KMS-11 (cell line): ENCODE results near the gene NINJ2.

ENCODE experiments used
- H2AFZ ChIP-seq: fragments of 200-600 bp; sonication (generic); 2 replicates; pipeline ENCODE4 v1.6.1; 2016; ENCODE audit warnings: antibody characterized with exemption, mixed run types, low read depth
- H3K27ac ChIP-seq: fragments of 200-600 bp; sonication (generic); 2 replicates; pipeline ENCODE4 v1.6.1; 2016; ENCODE audit warnings: mild to moderate bottlenecking, mixed run types
- H3K27me3 ChIP-seq: fragments of 200-600 bp; sonication (generic); 2 replicates; pipeline ENCODE4 v1.6.1; 2017; ENCODE audit warnings: mild to moderate bottlenecking, low read depth, mixed run types, moderate library complexity; ENCODE audit not compliant: insufficient read depth
- H3K36me3 ChIP-seq: fragments of 200-600 bp; sonication (generic); 2 replicates; pipeline ENCODE4 v1.6.1; 2017; ENCODE audit warnings: mild to moderate bottlenecking, mixed run types; ENCODE audit not compliant: insufficient read depth
- H3K4me1 ChIP-seq: fragments of 200-600 bp; sonication (generic); 2 replicates; pipeline ENCODE4 v1.6.1; 2016; ENCODE audit warnings: mild to moderate bottlenecking, low read depth, mixed run types; ENCODE audit not compliant: poor library complexity, severe bottlenecking
- H3K4me2 ChIP-seq: fragments of 200-600 bp; sonication (generic); 2 replicates; pipeline ENCODE4 v1.7.0; 2016; ENCODE audit warnings: mild to moderate bottlenecking, mixed run types
- H3K4me3 ChIP-seq: fragments of 200-600 bp; sonication (generic); IDR thresholded peaks from 2 replicates; pipeline ENCODE4 v1.6.1; 2017; ENCODE audit warnings: low read depth, low read length, mixed read lengths; ENCODE audit not compliant: insufficient read depth
- H3K79me2 ChIP-seq: fragments of 200-600 bp; sonication (generic); 2 replicates; pipeline ENCODE4 v1.6.1; 2016; ENCODE audit warnings: low read depth, mixed run types; ENCODE audit not compliant: insufficient read depth
- H3K9ac ChIP-seq: fragments of 200-600 bp; sonication (generic); 2 replicates; pipeline ENCODE4 v1.6.1; 2016; ENCODE audit warnings: mild to moderate bottlenecking, mixed run types
- H4K20me1 ChIP-seq: fragments of 200-600 bp; sonication (generic); 2 replicates; pipeline ENCODE4 v1.6.1; 2016; ENCODE audit warnings: mild to moderate bottlenecking, mixed run types; ENCODE audit not compliant: insufficient read depth
- TF ChIP-seq, protein P1 (sequence below): fragments of 200-600 bp; sonication (generic); conservative IDR thresholded peaks from 2 replicates; pipeline ENCODE4 v1.6.1; 2017; ENCODE audit warnings: low read depth, mild to moderate bottlenecking, antibody characterized with exemption, low read length, moderate library complexity, mixed read lengths

The NINJ2 gene

DNA sequence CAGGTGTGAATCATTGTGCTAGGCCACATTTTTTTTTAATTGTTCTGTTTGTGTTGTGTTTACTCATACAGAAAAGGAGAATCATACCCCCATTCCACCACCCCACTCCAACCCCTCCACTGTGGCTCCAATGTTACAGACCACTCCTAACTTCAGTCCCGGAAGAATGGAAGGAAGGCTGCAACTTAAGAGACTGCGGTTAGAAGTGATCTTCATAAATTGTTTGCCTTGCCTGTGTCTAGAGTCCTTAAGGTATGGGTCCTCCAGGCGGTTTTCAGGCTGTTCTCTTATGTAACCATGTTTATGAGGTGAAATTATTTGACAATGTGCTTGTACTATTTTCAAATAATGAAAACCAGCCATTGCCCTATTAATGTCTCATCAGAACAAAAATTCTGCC lies 22.5 kb downstream of the NINJ2 start:
- Histone ChIP-seq H3K27me3 (no peaks in the 10 kb centered on the region), H3K79me2 (no peaks in the 10 kb centered on the region), H3K9ac (no peak overlapping the region), H3K4me3 (no peak overlapping the region), H3K4me1 (peaks cover 6% of the 10 kb centered on the region), H4K20me1 (no peaks in the 10 kb centered on the region), H3K36me3 (no peaks in the 10 kb centered on the region), H2AFZ (no peak overlapping the region), H3K27ac (no peak overlapping the region), H3K4me2 (no peak overlapping the region)
- TF ChIP-seq, protein P1, sequence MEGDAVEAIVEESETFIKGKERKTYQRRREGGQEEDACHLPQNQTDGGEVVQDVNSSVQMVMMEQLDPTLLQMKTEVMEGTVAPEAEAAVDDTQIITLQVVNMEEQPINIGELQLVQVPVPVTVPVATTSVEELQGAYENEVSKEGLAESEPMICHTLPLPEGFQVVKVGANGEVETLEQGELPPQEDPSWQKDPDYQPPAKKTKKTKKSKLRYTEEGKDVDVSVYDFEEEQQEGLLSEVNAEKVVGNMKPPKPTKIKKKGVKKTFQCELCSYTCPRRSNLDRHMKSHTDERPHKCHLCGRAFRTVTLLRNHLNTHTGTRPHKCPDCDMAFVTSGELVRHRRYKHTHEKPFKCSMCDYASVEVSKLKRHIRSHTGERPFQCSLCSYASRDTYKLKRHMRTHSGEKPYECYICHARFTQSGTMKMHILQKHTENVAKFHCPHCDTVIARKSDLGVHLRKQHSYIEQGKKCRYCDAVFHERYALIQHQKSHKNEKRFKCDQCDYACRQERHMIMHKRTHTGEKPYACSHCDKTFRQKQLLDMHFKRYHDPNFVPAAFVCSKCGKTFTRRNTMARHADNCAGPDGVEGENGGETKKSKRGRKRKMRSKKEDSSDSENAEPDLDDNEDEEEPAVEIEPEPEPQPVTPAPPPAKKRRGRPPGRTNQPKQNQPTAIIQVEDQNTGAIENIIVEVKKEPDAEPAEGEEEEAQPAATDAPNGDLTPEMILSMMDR: no peak

DNA sequence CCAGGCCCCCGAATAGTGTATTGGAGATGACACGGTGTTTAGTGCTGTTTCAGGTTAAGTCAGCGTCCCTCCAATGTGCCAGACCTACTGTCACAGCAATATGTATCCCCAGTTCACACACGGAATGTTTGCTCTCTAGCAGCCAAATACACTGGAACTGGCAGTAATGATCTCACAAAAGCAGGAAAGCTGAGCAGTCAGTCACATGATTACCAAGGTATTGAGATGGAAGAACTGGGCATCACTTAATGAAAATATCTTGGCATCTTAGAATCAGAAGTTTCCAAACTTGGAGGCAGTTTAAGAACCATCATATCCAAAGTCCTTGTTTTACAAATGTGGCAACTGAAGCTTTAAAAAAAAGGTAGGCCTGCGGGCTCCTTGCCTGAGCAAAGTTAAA lies 23.3 kb downstream of the NINJ2 start:
- no peak overlapping the region for H3K4me2 ChIP-seq
- no peaks in the 10 kb centered on the region for H4K20me1 ChIP-seq
- no peak overlapping the region for H2AFZ ChIP-seq
- H3K4me3 ChIP-seq: no peak overlapping the region
- no peaks in the 10 kb centered on the region for H3K79me2 ChIP-seq
- H3K36me3 ChIP-seq: no peaks in the 10 kb centered on the region
- peaks cover 6% of the 10 kb centered on the region for H3K4me1 ChIP-seq
- no peaks in the 10 kb centered on the region for H3K27me3 ChIP-seq
- H3K27ac ChIP-seq: no peak overlapping the region
- no peak overlapping the region for H3K9ac ChIP-seq
- TF ChIP-seq, protein P1: no peak

DNA sequence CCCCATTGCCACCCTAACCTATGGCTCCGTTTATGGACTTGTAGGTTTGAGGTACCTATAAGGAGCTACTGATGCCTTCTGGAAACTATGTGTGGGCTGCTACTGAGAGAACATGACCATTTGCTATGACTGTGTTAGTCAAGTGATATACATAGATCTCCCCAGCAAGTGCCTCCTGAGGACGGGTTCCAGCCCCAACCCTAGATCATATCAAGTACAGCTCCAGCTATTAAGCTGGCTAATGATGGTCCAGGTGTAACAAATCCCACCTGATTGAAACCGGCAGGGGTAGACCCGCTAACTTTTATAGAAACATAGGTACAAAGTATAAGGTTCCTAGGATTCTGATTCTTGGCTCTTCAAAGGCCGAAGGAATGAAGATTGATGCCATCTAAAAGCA lies 23.7 kb downstream of the NINJ2 start:
- no peaks in the 10 kb centered on the region for H4K20me1 ChIP-seq
- H3K9ac ChIP-seq: no peak overlapping the region
- no peak overlapping the region for H2AFZ ChIP-seq
- no peak overlapping the region for H3K4me3 ChIP-seq
- no peak overlapping the region for H3K4me2 ChIP-seq
- H3K4me1 ChIP-seq: peaks cover 6% of the 10 kb centered on the region
- TF ChIP-seq, protein P1: no peak
- H3K36me3 ChIP-seq: no peaks in the 10 kb centered on the region
- H3K27ac ChIP-seq: no peak overlapping the region
- H3K27me3 ChIP-seq: no peaks in the 10 kb centered on the region
- H3K79me2 ChIP-seq: no peaks in the 10 kb centered on the region

DNA sequence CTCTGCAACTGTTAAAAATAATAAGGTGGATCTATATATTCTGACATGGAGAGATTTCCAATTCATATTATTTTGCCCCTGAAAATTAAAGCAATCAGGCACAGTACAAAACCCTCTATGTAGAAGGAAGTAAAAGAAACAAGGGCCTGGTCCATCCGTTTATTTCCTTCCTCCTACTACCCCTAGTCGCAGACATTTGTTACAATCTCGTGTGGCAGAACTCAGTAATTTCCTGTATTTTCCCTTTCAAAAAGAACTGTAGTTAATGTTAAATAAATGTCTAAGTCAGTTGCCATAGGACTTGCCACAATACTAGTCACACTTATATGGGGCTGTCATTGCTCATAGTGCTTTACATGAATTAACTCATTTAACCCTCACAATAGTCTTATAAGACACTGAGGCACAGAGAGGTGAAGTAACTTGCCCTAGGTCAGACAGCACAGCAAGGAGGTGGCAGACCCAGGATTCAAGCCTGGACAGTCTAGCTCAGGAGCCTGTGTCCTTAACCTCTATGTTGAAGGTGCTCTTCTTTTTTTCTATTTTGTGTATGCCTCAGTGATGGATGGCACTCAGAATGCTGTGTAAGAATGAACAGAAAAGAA lies 24.2 kb downstream of the NINJ2 start:
- Histone ChIP-seq H3K79me2 (no peaks in the 10 kb centered on the region), H3K27ac (no peak overlapping the region)

More for the DNA sequence above, 24.2 kb downstream of the NINJ2 start:
- no peak overlapping the region for H3K9ac ChIP-seq
- H2AFZ ChIP-seq: no peak overlapping the region
- no peaks in the 10 kb centered on the region for H3K27me3 ChIP-seq
- H3K4me3 ChIP-seq: no peak overlapping the region
- peaks cover 6% of the 10 kb centered on the region for H3K4me1 ChIP-seq
- no peaks in the 10 kb centered on the region for H4K20me1 ChIP-seq
- TF ChIP-seq, protein P1: no peak
- H3K36me3 ChIP-seq: no peaks in the 10 kb centered on the region
- no peak overlapping the region for H3K4me2 ChIP-seq
